A673 (cell line): ENCODE data around the gene PSMF1.

Experiments
- CTCF ChIP-seq: fragments of 300-800, 200-600 bp; sonication (generic); conservative IDR thresholded peaks from 2 replicates; pipeline ENCODE4 v1.5.1; 2017; ENCODE audit warnings: low read depth, mild to moderate bottlenecking, antibody characterized with exemption, low read length, moderate library complexity, mixed read lengths
- EZH2 ChIP-seq: fragments of 200-600 bp; sonication (generic); IDR thresholded peaks from 2 replicates; pipeline ENCODE4 v1.6.1; 2017; ENCODE audit warnings: borderline replicate concordance, low read depth, mild to moderate bottlenecking, mixed read lengths, antibody characterized with exemption, low read length; ENCODE audit not compliant: poor library complexity, severe bottlenecking

DNA sequence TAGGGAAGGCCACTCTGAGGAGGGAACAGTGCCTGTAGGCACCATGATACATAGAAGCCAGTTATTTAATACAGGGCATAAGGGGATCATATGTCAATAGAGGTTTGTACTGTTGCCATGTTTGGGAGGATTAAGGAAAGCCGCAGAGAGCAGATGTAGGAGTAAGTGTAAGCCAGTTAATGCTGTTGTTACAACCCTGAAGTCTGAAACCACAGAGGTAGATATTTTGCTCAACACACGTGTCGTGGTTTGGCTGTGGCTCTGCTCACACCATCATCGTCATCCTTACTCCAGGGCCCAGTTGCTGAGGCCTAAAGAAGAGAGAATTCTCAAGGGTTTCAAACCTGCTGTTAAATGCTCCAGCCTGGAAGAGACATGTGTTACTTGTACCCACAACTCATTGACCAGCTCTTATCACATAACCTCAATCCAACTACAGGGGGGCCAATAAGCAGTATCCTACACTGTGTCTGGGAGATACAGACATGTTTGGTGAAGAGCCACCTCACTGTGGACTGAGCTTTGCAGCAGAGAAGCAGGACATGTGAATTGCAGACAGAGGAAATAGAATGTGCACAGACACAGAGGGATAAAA lies 31.0 kb upstream of the PSMF1 start:
- TF ChIP-seq CTCF (no peak), EZH2 (no peak)
